GM12878 (cell line): Measurements from ENCODE around the gene ZNF397. TPM values are rescaled to one million over a fixed set of nuclear protein-coding genes. Genes with fewer than 3 reads are reported as not detected.
A peak's percentile ranks its signal among the peaks of the same experiment; 100 is the strongest.

Experiments used
- ATAC-seq: fragments of 200-7000 bp; cut with Tn5 transposase; 3 replicates; pipeline ENCODE4 v1.9.1; 2020; ENCODE audit warnings: mild to moderate bottlenecking, moderate library complexity
- BruUV-seq: library from RNA; stranded (reverse); fragments of 400-500 nt; replicated peaks from 2 replicates; lab custom pipeline; 2021; lab: Mats Ljungman, UMichigan
- CTCF ChIA-PET: fragments of 300-600 bp; sonication (Branson Sonifier 250); formaldehyde crosslinking; extraction: SDS; loops from one replicate; lab custom pipeline; 2021; ENCODE audit warnings: inconsistent platforms; lab: Yijun Ruan, JAX
- POLR2A ChIA-PET: fragments of 350-600 bp; formaldehyde crosslinking; extraction: SDS; loops from one replicate; lab custom pipeline; 2021; ENCODE audit warnings: inconsistent platforms; lab: Charles Lee
- RAD21 ChIA-PET: fragments of 300-600 bp; sonication (Branson Sonifier 250); formaldehyde crosslinking; loops from one replicate; lab custom pipeline; 2023; ENCODE audit warnings: antibody characterized with exemption; ENCODE audit not compliant: unreplicated experiment; lab: Charles Lee
- SMC1A ChIA-PET: fragments of 300-600 bp; sonication (Branson Sonifier 250); formaldehyde crosslinking; loops from one replicate; lab custom pipeline; 2023; ENCODE audit not compliant: unreplicated experiment, uncharacterized antibody; lab: Charles Lee
- DNase-seq: peaks from one replicate; pipeline ENCODE4 v3.0.0-alpha.2; 2011; ENCODE audit warnings: low read depth, low spot score
- FAIRE-seq: peaks from 3 replicates; lab custom pipeline; 2011; peaks lifted over from hg19 to GRCh38; lab: Jason Lieb, UNC
- H2AFZ ChIP-seq: 2 replicates; pipeline ENCODE4 v1.6.0; 2011; ENCODE audit warnings: low read depth, low read length, control low read depth; ENCODE audit not compliant: control insufficient read depth
- H3K27ac ChIP-seq: 2 replicates; pipeline ENCODE4 v1.5.1; 2011; ENCODE audit warnings: control low read depth; ENCODE audit not compliant: control insufficient read depth, insufficient read depth
- H3K27me3 ChIP-seq, 2 experiments: replicated peaks in 1 of 2; 2 replicates each; pipeline versions ENCODE4 v1.6.0 to v1.6.1; 2011; ENCODE audit warnings: low read length in 1 of 2; ENCODE audit not compliant: control insufficient read depth in 2 of 2, insufficient read depth in 2 of 2
- H3K36me3 ChIP-seq, 2 experiments: 2 replicates each; pipeline ENCODE4 v1.5.1; 2011; ENCODE audit warnings: low read length in 1 of 2; ENCODE audit not compliant: control insufficient read depth in 2 of 2, insufficient read depth in 2 of 2
- H3K4me1 ChIP-seq: 2 replicates; pipeline ENCODE4 v1.6.1; 2011; ENCODE audit warnings: mild to moderate bottlenecking, low read length, moderate library complexity, mixed read lengths; ENCODE audit not compliant: control insufficient read depth, insufficient read depth
- H3K4me2 ChIP-seq: 2 replicates; pipeline ENCODE4 v1.6.0; 2011; ENCODE audit warnings: control low read depth; ENCODE audit not compliant: control insufficient read depth, insufficient read depth
- H3K4me3 ChIP-seq: fragments of 200-600 bp; sonication (generic); 2 replicates; pipeline ENCODE4 v1.5.1; 2016
- H3K79me2 ChIP-seq: 2 replicates; pipeline ENCODE4 v1.6.0; 2011; ENCODE audit warnings: low read length; ENCODE audit not compliant: control insufficient read depth, insufficient read depth
- H3K9ac ChIP-seq: 2 replicates; pipeline ENCODE4 v1.8.0; 2011; ENCODE audit warnings: low read length, control low read depth, mixed read lengths; ENCODE audit not compliant: control insufficient read depth, insufficient read depth
- H3K9me3 ChIP-seq: replicated peaks from 3 replicates; pipeline ENCODE4 v1.5.1; 2011; ENCODE audit warnings: mild to moderate bottlenecking, low read length; ENCODE audit not compliant: control insufficient read depth, insufficient read depth
- H4K20me1 ChIP-seq: 2 replicates; pipeline ENCODE4 v1.6.0; 2011; ENCODE audit not compliant: control insufficient read depth, insufficient read depth
- ASH2L ChIP-seq: fragments of 300-600, 200-600 bp; sonication (generic); IDR thresholded peaks from 2 replicates; pipeline ENCODE4 v1.6.1; 2017; ENCODE audit warnings: low read depth, mild to moderate bottlenecking, borderline replicate concordance
- BACH1 ChIP-seq: fragments of 450-650 bp; IDR thresholded peaks from 2 replicates; pipeline ENCODE4 v1.6.1; 2017; ENCODE audit warnings: mild to moderate bottlenecking, borderline replicate concordance
- BHLHE40 ChIP-seq, 2 experiments: fragments of 450-650 bp in 1 of 2; IDR thresholded peaks; 2 replicates each; pipeline ENCODE4 v1.6.1; 2011 to 2017; ENCODE audit warnings: low read depth in 2 of 2, borderline replicate concordance in 1 of 2, improper control_type of control experiment in 1 of 2, low read length in 1 of 2, mild to moderate bottlenecking in 1 of 2
- ELK1 ChIP-seq: IDR thresholded peaks from 2 replicates; pipeline ENCODE4 v1.6.1; 2012; ENCODE audit warnings: low read depth, low read length, improper control_type of control experiment
- FOXK2 ChIP-seq: fragments of 450-650 bp; IDR thresholded peaks from 2 replicates; pipeline ENCODE4 v1.6.1; 2017; ENCODE audit warnings: mild to moderate bottlenecking, moderate library complexity
- GABPA ChIP-seq: IDR thresholded peaks from 2 replicates; pipeline ENCODE4 v1.6.1; 2014; ENCODE audit warnings: antibody characterized with exemption, low read depth, mild to moderate bottlenecking, inconsistent platforms
- IKZF1 ChIP-seq: fragments of 450-650 bp; conservative IDR thresholded peaks from 2 replicates; pipeline ENCODE4 v1.6.1; 2017; ENCODE audit warnings: antibody characterized with exemption, mild to moderate bottlenecking
- LARP7 ChIP-seq: fragments of 450-650 bp; IDR thresholded peaks from 2 replicates; pipeline ENCODE4 v1.6.1; 2017; ENCODE audit warnings: mild to moderate bottlenecking
- NFYA ChIP-seq: IDR thresholded peaks from 2 replicates; pipeline ENCODE4 v1.6.1; 2011; ENCODE audit warnings: low read depth, mild to moderate bottlenecking, low read length, improper control_type of control experiment, borderline replicate concordance
- NR2F1 ChIP-seq: fragments of 450-650 bp; conservative IDR thresholded peaks from 2 replicates; pipeline ENCODE4 v1.6.1; 2017; ENCODE audit warnings: mild to moderate bottlenecking
- POLR2AphosphoS2 ChIP-seq: IDR thresholded peaks from 2 replicates; pipeline ENCODE4 v1.6.1; 2011; ENCODE audit warnings: low read depth, mild to moderate bottlenecking, low read length, improper control_type of control experiment, moderate library complexity
- RCOR1 ChIP-seq: conservative IDR thresholded peaks from 2 replicates; pipeline ENCODE4 v1.6.1; 2012; ENCODE audit warnings: low read depth, low read length, improper control_type of control experiment
- WRNIP1 ChIP-seq: IDR thresholded peaks from 2 replicates; pipeline ENCODE4 v1.6.1; 2011; ENCODE audit warnings: low read depth, low read length, improper control_type of control experiment, borderline replicate concordance
- ZNF217 ChIP-seq: fragments of 450-650 bp; IDR thresholded peaks from 2 replicates; pipeline ENCODE4 v1.6.1; 2017; ENCODE audit warnings: antibody characterized with exemption, mild to moderate bottlenecking
- WGBS: methylation state at CpG from one replicate; pipeline ENCODE4 v1.1.6; 2016; ENCODE audit warnings: low lambda C conversion rate; ENCODE audit not compliant: insufficient replicate concordance, insufficient coverage; ENCODE audit errors: missing lambda C conversion rate; 5-methylcytosine and 5-hydroxymethylcytosine counted together
- in situ Hi-C: fragments of 300-500 bp; cut with MboI; formaldehyde crosslinking; loops from 9 replicates; pipeline ENCODE4 v1.14.3; 2018; ENCODE audit warnings: mixed read lengths
- intact Hi-C: fragments of 100-400 bp; cut with micrococcal nuclease; formaldehyde crosslinking; loops from one replicate; pipeline ENCODE4 v1.14.2; 2022; ENCODE audit not compliant: unreplicated experiment
- polyA plus RNA-seq, 11 experiments: library from polyadenylated mRNA; depleted of rRNA in 4 of 11; unstranded in 6 of 11; stranded (reverse) in 5 of 11; fragments of >200 nt; fragmentation: Nextera tagmentation in 4 of 11; fragmentation: Illumina TruSeq in 1 of 11; extraction: Ambion mirVana in 4 of 11; extraction: Trizol in 1 of 11; gene quantifications; 1 replicate in 1 of 11; 2 replicates in 10 of 11; pipeline versions ENCODE4 v1.2.1 to v1.2.3, GENCODE V29; 2011 to 2016; ENCODE audit warnings: inconsistent platforms in 2 of 11, missing spikeins in 2 of 11, low read depth in 1 of 11
- total RNA-seq, 4 experiments: library from RNA; depleted of rRNA in 3 of 4; stranded (reverse); fragments of >200 nt in 3 of 4; fragmentation: Illumina TruSeq in 1 of 4; extraction: Trizol in 1 of 4; gene quantifications; 2 replicates each; pipeline versions ENCODE4 v1.2.1 to v1.2.3, GENCODE V29; 2013 to 2021
- TF ChIP-seq, protein P1 (sequence below): fragments of 450-650 bp; IDR thresholded peaks from 2 replicates; pipeline ENCODE4 v1.6.1; 2017; ENCODE audit warnings: mild to moderate bottlenecking, low read depth, inconsistent platforms; ENCODE audit not compliant: poor library complexity, severe bottlenecking
- TF ChIP-seq, protein P2 (sequence below): fragments of 450-650 bp; IDR thresholded peaks from 2 replicates; pipeline ENCODE4 v1.6.1; 2016; ENCODE audit warnings: mild to moderate bottlenecking
- TF ChIP-seq, protein P3 (sequence below): fragments of 450-650 bp; IDR thresholded peaks from 2 replicates; pipeline ENCODE4 v1.6.1; 2018; ENCODE audit warnings: mild to moderate bottlenecking, low read depth, moderate library complexity; ENCODE audit not compliant: partially characterized antibody

Gene ZNF397
- total and polyA plus RNA-seq, 10 of the 15 experiments (the other 5 are each of a cell fraction or from before 2014, with no cell fraction given) = 5.2 to 13.3 (median 10.8) TPM

DNA sequence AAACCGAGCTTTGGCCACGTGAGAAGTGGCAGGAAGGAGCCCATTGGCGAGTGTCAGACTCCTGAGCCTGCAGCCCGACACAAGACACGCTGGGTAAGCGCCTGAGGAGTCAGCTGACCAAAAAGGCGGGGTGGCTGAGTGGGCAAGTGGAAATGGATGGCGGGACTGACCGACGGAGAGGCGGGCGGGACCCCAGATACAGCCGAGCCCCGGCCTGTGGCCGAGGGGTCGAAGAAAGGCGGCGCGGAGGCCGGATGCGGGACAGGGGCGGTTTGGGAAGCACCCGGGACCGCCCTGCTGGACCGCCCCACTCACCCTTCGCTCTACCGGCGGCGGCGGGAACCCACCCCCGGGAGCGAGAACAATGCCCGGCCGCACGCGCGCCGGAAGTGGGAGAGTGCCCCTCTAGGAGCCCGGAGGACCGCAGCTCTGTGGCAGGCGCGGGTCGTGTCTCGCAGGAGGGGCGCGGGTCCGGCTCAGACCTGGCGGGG, 26.4 kb downstream of the ZNF397 start:
- H3K4me1 ChIP-seq = no peaks in the 10 kb centered on the region
- SMC1A ChIA-PET = interaction anchor here (1.1 kb wide), 1 partner anchor 17 kb away, joined by 3 read pairs; no protein-coding TSS in a partner anchor
- H3K79me2 ChIP-seq = no peaks in the 10 kb centered on the region
- FAIRE-seq = no peak
- H3K4me3 ChIP-seq = peak overlapping the region; percentile 5; the same call in 1 of the 2 replicates
- no peaks in the 10 kb centered on the region for H3K27me3 ChIP-seq
- peak overlapping the region; percentile 79 for H2AFZ ChIP-seq
- peak overlapping the region; percentile 33; the same call in 1 of the 2 replicates for H3K4me2 ChIP-seq
- RAD21 ChIA-PET = no interaction called here
- no peaks in the 10 kb centered on the region for H4K20me1 ChIP-seq
- DNase-seq = no peak
- CTCF ChIA-PET = no interaction called here
- BruUV-seq = no TSS peak
- WGBS = 8% methylated on average over 38 of the region's 48 CpGs
- intact Hi-C loops (no loop called here), in situ Hi-C loops (no loop called here)
- no peak overlapping the region for H3K9ac ChIP-seq
- peaks cover 11% of the 10 kb centered on the region; the same call in 2 of the 3 replicates for H3K9me3 ChIP-seq
- H3K27ac ChIP-seq = no peak overlapping the region
- POLR2A ChIA-PET = interaction anchor here (0.6 to 0.7 kb wide), 2 partner anchors 92 to 118 kb away, joined by 3 to 9 read pairs; no protein-coding TSS in a partner anchor
- H3K36me3 ChIP-seq = 0 out of 4 replicates have a peak, but pooled peaks cover 0 to 4% of the 10 kb centered on the region in 2 experiments
- no peak for ATAC-seq
- TF ChIP-seq FOXK2 (no peak), ASH2L (no peak), BACH1 (no peak), BHLHE40 (IDR thresholded peaks at IDR 0.05; ENCODE audit: borderline replicate concordance in 1 of 2, low read depth in 2 of 2, low read length in 1 of 2) (peak in 1 of 2 experiments; percentile 57; a peak in 2 of 4 replicates), NFYA (no peak), ELK1 (0 out of 2 replicates have a peak, but pooled peaks have one; percentile 50), WRNIP1 (no peak), LARP7 (no peak), GABPA (0 out of 2 replicates have a peak, but pooled peaks have one; percentile 36), ZNF217 (no peak), POLR2AphosphoS2 (no peak), RCOR1 (no peak), IKZF1 (0 out of 2 replicates have a peak, but pooled peaks have one; percentile 28), NR2F1 (no peak)
- TF ChIP-seq, protein P1, sequence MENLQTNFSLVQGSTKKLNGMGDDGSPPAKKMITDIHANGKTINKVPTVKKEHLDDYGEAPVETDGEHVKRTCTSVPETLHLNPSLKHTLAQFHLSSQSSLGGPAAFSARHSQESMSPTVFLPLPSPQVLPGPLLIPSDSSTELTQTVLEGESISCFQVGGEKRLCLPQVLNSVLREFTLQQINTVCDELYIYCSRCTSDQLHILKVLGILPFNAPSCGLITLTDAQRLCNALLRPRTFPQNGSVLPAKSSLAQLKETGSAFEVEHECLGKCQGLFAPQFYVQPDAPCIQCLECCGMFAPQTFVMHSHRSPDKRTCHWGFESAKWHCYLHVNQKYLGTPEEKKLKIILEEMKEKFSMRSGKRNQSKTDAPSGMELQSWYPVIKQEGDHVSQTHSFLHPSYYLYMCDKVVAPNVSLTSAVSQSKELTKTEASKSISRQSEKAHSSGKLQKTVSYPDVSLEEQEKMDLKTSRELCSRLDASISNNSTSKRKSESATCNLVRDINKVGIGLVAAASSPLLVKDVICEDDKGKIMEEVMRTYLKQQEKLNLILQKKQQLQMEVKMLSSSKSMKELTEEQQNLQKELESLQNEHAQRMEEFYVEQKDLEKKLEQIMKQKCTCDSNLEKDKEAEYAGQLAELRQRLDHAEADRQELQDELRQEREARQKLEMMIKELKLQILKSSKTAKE = no peak
- TF ChIP-seq, protein P2, sequence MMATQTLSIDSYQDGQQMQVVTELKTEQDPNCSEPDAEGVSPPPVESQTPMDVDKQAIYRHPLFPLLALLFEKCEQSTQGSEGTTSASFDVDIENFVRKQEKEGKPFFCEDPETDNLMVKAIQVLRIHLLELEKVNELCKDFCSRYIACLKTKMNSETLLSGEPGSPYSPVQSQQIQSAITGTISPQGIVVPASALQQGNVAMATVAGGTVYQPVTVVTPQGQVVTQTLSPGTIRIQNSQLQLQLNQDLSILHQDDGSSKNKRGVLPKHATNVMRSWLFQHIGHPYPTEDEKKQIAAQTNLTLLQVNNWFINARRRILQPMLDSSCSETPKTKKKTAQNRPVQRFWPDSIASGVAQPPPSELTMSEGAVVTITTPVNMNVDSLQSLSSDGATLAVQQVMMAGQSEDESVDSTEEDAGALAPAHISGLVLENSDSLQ = no peak
- TF ChIP-seq, protein P3, sequence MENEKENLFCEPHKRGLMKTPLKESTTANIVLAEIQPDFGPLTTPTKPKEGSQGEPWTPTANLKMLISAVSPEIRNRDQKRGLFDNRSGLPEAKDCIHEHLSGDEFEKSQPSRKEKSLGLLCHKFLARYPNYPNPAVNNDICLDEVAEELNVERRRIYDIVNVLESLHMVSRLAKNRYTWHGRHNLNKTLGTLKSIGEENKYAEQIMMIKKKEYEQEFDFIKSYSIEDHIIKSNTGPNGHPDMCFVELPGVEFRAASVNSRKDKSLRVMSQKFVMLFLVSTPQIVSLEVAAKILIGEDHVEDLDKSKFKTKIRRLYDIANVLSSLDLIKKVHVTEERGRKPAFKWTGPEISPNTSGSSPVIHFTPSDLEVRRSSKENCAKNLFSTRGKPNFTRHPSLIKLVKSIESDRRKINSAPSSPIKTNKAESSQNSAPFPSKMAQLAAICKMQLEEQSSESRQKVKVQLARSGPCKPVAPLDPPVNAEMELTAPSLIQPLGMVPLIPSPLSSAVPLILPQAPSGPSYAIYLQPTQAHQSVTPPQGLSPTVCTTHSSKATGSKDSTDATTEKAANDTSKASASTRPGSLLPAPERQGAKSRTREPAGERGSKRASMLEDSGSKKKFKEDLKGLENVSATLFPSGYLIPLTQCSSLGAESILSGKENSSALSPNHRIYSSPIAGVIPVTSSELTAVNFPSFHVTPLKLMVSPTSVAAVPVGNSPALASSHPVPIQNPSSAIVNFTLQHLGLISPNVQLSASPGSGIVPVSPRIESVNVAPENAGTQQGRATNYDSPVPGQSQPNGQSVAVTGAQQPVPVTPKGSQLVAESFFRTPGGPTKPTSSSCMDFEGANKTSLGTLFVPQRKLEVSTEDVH = no peak
